GM18507 (cell line): Measurements from ENCODE around the gene GRIA1.
"Not testable (repeated sequence)": the region's sequence is repeated elsewhere in the genome, so short reads cannot be mapped to it uniquely, and the experiment has no call there.

Experiments used
- DNase-seq: peaks from one replicate; pipeline ENCODE4 v3.0.0; 2011; ENCODE audit warnings: low read depth; ENCODE audit not compliant: insufficient read length; ENCODE audit errors: extremely low spot score
- FAIRE-seq: peaks from 2 replicates; lab custom pipeline; 2011; peaks lifted over from hg19 to GRCh38; lab: Jason Lieb, UNC

Gene GRIA1

GRCh38 chr5:153690236-153690635 is 199.8 kb downstream of the GRIA1 start:
- DNase-seq (no peak), FAIRE-seq (no peak)

DNA sequence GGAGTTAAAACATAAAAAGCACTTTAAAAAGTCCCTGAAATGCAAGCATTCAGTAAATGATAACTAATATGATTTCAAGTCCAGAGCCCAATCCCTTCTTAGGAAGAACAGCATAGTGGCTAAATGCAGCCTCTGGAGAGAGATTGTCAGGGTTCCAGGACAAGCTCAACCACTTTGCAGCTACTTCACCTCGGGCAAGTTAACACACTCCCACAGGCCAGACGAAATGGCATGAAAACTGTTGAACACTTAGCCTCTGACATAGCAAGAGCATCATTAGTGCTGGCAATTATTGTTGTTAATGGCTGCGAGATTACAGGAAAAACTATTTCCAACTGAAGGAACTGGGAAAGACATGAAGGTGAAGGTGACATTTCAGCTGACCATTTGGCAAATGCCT is 205.8 kb downstream of the GRIA1 start:
- FAIRE-seq = no peak

GRCh38 chr5:153699035-153699434 is 208.6 kb downstream of the GRIA1 start:
- DNase-seq (no peak), FAIRE-seq (no peak)

More for the DNA sequence above, 205.8 kb downstream of the GRIA1 start:
- DNase-seq = no peak

DNA sequence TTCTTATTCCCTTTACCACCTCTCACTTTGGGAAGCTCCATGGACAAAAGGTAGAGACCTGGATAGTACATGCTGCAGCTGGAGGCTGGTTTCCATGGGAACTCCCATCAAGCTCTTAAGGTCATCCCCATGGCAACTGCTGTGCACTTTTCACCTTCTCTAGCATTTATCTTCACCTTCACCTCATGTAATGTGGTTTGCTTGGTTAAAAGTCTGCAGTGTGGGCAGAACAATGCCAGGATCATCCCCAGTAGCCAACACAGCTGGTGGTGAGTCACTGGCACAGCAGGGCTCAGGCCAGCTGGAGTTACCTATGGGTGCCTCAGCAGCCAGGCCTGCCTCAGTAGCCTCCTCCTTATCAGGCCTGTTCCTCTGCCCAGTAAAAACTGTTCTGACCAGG is 210.5 kb downstream of the GRIA1 start:
- no peak for FAIRE-seq
- no peak for DNase-seq

DNA sequence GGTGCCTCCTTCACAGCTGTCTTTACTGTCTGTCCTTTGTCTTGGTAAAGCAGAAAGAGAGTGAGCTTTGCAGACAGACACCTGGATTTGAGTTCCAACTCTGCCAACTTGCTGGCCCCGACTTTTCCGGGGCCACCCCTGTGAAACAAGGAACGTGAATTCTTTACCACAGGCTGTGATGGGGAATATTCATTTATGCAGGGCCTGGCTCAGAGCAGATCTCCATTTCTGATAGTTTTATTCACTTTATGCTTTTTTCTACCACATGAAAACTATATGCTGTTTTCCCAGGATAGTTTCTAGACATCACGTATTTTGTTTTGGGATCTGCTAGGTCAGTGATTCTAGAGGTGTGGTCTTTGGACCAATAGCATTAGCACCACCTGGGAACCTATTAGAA is 211.8 kb downstream of the GRIA1 start:
- FAIRE-seq = no peak

DNA sequence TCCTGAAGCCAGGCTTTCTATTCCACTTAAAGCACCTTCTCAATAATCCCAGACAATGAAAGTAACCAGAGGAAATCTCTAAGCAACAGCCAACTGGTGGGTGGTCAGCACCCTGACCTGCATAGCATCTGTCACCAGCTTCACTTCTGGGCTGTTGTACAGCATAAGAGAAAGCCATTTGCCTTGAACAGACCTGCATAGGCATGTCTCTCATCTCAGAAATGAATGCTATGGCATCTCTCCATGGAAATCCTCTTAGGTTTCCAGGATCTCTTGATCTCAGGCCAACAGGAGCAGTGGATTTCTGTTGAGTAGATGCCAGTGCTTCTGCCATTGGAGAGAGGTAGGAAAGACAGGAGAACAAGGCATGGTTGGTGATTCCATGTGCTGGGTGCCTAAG is 213.6 kb downstream of the GRIA1 start:
- DNase-seq (no peak), FAIRE-seq (no peak)

More for the DNA sequence above, 211.8 kb downstream of the GRIA1 start:
- no peak for DNase-seq

DNA sequence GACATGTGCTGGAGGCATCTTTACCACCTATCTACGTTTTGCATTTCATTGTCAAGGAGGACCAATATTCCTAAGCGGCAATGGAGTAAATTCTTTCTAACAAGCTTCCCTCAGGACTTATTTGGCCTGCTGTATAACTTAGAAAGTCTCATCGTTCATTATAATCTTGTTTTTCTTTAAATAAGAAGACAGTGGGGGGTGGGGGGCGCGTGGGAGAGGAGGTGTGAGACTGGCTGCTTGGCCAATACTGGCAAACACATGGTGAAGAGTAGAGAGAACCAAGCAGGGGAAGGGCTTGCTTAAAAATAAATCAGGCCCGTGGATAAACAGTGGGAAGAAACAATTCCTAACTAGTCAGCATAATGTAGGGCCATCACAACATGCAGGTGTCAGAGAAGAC is 217.2 kb downstream of the GRIA1 start:
- FAIRE-seq = no peak
- DNase-seq = no peak

DNA sequence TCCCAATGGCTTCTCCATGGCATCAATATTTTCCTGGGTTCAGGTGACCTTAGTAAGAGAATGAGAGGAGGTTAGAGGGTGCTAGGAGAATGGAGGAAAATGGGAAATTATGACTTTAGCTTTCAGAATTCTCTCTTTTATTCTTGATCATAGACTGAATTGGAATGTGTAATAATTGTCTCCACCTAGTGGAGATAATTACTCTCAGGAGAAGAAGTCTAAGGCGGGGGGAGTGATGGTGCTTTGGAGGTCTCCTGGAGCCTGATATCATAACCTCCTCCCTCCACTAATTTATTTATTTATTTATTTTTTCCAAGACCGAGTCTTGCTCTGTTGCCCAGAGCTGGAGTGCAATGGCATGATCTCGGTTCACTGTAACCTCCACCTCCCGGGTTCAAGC is 221.3 kb downstream of the GRIA1 start:
- FAIRE-seq = no peak
- DNase-seq = no peak

DNA sequence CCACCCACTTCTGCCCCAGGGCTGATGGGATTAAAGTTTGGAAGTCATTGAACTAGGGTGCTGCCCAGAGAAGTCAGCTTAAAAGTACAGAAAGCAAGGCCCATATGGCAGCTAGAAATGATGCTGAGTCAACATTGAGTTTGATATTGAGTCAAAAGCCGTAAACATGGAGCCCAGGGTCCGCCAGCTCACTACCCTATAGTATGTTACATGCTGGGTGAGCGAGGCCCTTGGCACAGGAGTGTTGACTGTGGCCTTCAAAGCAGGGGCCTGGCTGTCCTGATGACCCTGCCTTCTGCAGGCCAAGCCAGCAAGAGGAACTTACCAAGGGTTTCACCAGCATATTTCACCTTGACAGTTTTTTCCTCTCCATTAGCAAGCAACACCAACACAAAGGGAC is 222.5 kb downstream of the GRIA1 start:
- DNase-seq = no peak
- FAIRE-seq = no peak

GRCh38 chr5:153713943-153714342 is 223.5 kb downstream of the GRIA1 start:
- FAIRE-seq = no peak

DNA sequence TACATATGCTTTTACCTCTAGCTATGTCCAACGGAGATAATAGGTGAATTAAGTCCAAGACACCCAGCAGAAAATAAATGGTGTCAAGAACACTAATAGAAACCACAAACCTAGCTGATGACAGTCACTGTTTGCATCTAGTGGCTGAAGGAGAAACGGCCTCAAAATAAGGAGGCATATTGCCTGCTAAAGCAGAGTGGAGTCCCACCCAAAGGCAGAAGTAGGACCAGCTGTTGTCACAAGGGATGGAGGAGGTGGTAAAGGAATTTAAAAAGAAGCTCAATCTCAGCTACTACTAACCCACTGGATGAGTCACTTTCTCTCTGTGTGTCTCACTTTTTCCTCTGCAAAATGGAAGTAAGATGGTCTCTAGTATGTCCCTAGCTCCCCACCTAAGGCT is 224.3 kb downstream of the GRIA1 start:
- DNase-seq = no peak
- FAIRE-seq = no peak

More at GRCh38 chr5:153713943-153714342, 223.5 kb downstream of the GRIA1 start:
- DNase-seq = no peak

DNA sequence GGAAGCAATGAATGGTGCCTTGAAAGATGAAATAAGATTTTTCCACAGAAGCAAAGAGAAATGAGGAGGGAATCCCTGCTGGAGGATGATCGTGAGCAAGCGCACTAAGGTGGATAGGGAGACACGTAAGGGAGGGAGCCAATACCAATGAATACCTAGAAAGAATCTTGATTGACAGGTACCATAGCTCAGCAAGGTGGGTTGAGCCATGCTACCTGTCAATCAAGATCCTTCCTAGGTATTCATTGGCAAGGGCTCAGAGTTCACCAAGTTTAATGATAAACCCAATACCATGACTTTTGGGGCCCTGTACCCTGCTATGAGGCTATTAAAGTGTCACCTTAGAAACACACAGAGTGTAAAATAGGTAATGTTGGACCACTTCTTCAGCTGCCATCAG is 226.8 kb downstream of the GRIA1 start:
- DNase-seq = no peak
- FAIRE-seq = no peak

- DNase-seq (no peak), FAIRE-seq (no peak)
Measured at GRCh38 chr5:153718713-153719112, 228.2 kb downstream of the GRIA1 start.

- DNase-seq (no peak), FAIRE-seq (no peak)
Measured at GRCh38 chr5:153719324-153719723, 228.9 kb downstream of the GRIA1 start.

- not testable (repeated sequence) for FAIRE-seq, DNase-seq
Measured at GRCh38 chr5:153723022-153723610, 232.6 kb downstream of the GRIA1 start.

DNA sequence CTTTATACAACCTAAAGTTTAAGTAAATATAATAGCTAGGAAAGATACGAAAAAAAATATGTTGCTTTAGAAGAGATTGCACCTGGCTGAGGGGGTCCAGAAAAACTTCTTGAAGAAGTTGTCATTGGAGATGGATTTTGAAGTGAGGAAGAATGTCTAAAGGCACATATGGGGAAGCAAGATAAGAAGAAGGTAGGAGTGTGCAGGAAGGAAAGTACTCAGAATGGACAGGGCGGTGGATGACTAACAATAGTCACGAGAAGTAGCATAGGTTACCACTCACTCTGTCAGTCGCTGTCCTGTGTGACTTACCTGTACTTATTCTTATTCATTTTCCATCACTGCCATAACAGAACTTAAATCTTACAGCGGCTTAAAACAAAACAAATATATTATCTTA is 251.6 kb downstream of the GRIA1 start:
- no peak for FAIRE-seq

GRCh38 chr5:153744751-153745150 is 254.3 kb downstream of the GRIA1 start:
- DNase-seq (no peak), FAIRE-seq (no peak)

More for the DNA sequence above, 251.6 kb downstream of the GRIA1 start:
- no peak for DNase-seq

DNA sequence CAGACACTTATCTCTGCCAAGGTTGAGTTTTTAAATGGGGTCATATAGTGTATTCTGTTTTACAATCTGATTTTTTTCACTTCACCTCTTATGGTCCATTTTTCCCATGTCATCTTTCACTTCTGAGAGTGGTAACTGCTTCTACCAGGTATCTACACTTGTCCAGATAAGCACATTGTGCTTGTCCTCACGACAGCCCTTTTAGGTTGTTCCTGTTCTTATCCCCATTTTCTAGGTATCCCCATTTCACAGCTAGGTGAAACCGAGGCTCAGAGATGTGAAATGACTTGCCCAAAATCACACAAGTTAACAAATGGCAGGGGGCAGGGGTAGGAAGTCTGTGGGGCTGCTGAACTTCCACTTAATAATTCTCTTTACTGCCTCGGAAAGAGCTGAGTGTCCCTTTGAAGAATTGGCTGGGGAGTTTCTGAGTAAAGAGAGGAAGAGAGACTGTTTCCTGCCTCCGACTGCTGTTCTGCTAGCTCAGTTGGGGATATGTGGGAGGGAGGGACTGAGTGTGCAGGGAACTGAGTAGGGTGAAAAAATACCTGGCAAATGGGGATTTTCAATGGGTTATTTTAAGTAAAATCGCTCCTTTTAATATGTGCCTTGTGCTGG is 255.4 kb downstream of the GRIA1 start:
- FAIRE-seq = no peak

DNA sequence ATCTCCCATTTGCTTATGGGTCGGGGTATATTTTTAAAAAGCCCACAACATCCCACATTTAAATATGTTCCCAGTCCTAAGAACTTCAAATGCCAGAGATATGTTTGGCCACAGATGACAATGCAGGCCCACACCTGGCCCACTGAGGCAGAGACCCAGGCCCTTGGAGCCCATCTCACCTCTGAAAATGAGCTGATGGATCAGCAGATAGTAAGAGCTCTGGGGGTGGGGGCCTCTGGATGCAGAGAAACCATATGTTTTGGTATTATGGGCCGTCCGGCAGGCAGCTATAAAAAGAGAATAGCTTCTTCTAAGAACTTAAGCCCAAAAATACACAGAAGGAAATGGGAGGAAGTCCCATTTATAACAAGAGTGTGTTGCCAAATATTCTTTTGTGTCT is 256.0 kb downstream of the GRIA1 start:
- FAIRE-seq (no peak), DNase-seq (no peak)

More for the DNA sequence above, 255.4 kb downstream of the GRIA1 start:
- DNase-seq = no peak

- no peak for FAIRE-seq
- no peak for DNase-seq
Measured at GRCh38 chr5:153748823-153749222, 258.4 kb downstream of the GRIA1 start.

DNA sequence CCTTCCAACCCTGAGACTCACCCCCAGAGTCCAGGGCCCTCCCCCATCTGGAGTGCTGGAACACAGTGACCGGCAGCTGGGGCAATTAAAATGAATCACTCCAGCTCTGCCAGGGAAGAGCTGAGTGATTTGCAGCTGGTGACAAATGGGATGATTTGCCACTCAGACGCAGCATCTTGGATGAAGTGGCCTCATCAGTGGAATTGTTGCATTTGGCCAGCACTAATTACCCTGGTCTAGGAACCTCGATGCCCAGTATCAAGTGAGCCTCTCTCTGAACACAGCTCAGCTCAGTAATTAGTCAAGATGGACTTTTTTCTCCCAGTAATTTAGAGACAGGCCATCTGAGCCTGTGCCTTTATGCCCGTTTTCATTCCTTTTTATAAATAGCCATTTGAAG is 259.5 kb downstream of the GRIA1 start:
- no peak for DNase-seq
- no peak for FAIRE-seq
